ENCODE results near the gene GLTP. TPM values are rescaled to one million over a fixed set of nuclear protein-coding genes. Genes with fewer than 3 reads are reported as not detected.

The GLTP gene
- total and polyA plus RNA-seq, 2 of the 13 experiments (the other 11 are each of a cell fraction or from before 2014, with no cell fraction given), result 10.7 to 12.9 TPM

DNA sequence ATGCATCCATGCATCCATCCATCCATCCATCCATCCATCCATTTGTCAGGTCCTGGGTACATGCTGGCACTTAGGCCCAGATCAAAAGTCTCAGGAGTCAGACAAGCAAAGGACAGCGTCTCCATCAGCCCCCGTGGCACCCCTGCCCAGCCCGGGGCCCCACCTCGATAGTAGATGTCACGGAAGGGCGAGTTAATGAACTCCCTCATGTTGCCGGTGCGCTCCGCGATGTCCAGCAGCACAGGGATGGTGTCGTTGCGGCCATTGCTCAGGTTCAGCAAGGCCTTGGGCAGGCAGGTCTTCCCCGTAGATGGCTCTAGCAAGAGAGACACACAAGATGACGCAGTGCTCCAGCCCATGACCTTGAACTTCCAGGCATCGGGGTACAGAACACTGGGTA is 77.5 kb downstream of the GLTP start:
- in situ Hi-C loops (cut with HindIII; ENCODE audit: extremely low pct_ligation_motif_present, low pct_unique_long_range_greater_than_20kb) (loop anchor here (5.0 kb wide), 1 partner anchor 39 kb away; no protein-coding TSS in a partner anchor), intact Hi-C loops (cut with micrococcal nuclease; ENCODE audit: unreplicated experiment) (no loop called here)
- CTCF ChIA-PET (ENCODE audit: low intra/inter-chr PET ratio, low total read pairs), result interaction anchor here (4.3 kb wide), 1 partner anchor 42 kb away, joined by 61 read pairs; no protein-coding TSS in a partner anchor
- H3K36me3 ChIP-seq (replicated peaks in 1 of 2; ENCODE audit: control insufficient read depth in 1 of 2, insufficient read depth in 2 of 2, low read length in 2 of 2), result no peaks in the 10 kb centered on the region
- no peak for ATAC-seq
- H3K79me2 ChIP-seq (ENCODE audit: insufficient read depth, low read length), result no peaks in the 10 kb centered on the region
- H3K9me3 ChIP-seq (ENCODE audit: low read length), result no peaks in the 10 kb centered on the region
- 0 out of 2 replicates have a peak, but pooled peaks cover 3% of the 10 kb centered on the region for H4K20me1 ChIP-seq (ENCODE audit: insufficient read depth, low read length)
- FAIRE-seq, result no peak
- no peak overlapping the region for H3K27ac ChIP-seq (ENCODE audit: extremely low read length, insufficient read depth, low read length)
- H3K4me1 ChIP-seq (ENCODE audit: insufficient read depth, low read length), result peaks cover 5% of the 10 kb centered on the region; the same call in 1 of the 2 replicates
- H3K9ac ChIP-seq (ENCODE audit: insufficient read depth, low read depth, low read length), result no peak overlapping the region
- no peak overlapping the region for H3K4me2 ChIP-seq (ENCODE audit: low read depth, low read length)
- WGBS (ENCODE audit: low lambda C conversion rate), result 71% methylated on average over 10 of the region's 15 CpGs
- POLR2A ChIA-PET, result no interaction called here
- BruUV-seq (replicated peaks), result no TSS peak
- no peaks in the 10 kb centered on the region for H3K27me3 ChIP-seq (ENCODE audit: control insufficient read depth in 1 of 2, insufficient read depth in 2 of 2, low read length in 2 of 2)
- no peak overlapping the region for H2AFZ ChIP-seq (ENCODE audit: low read length)
- no peak overlapping the region for H3K4me3 ChIP-seq (replicated peaks in 1 of 3; ENCODE audit: insufficient read depth in 1 of 3, low read depth in 2 of 3, low read length in 3 of 3)
- DNase-seq (ENCODE audit: low spot score), result no peak
- TF ChIP-seq KDM5B (CRISPR knock-in tag; IDR thresholded peaks at IDR 0.05; ENCODE audit: borderline replicate concordance), result no peak
- TF ChIP-seq, protein P1, sequence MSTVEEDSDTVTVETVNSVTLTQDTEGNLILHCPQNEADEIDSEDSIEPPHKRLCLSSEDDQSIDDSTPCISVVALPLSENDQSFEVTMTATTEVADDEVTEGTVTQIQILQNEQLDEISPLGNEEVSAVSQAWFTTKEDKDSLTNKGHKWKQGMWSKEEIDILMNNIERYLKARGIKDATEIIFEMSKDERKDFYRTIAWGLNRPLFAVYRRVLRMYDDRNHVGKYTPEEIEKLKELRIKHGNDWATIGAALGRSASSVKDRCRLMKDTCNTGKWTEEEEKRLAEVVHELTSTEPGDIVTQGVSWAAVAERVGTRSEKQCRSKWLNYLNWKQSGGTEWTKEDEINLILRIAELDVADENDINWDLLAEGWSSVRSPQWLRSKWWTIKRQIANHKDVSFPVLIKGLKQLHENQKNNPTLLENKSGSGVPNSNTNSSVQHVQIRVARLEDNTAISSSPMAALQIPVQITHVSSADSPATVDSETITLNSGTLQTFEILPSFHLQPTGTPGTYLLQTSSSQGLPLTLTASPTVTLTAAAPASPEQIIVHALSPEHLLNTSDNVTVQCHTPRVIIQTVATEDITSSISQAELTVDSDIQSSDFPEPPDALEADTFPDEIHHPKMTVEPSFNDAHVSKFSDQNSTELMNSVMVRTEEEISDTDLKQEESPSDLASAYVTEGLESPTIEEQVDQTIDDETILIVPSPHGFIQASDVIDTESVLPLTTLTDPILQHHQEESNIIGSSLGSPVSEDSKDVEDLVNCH (CRISPR knock-in tag; IDR thresholded peaks at IDR 0.05), result no peak
- TF ChIP-seq, protein P2, sequence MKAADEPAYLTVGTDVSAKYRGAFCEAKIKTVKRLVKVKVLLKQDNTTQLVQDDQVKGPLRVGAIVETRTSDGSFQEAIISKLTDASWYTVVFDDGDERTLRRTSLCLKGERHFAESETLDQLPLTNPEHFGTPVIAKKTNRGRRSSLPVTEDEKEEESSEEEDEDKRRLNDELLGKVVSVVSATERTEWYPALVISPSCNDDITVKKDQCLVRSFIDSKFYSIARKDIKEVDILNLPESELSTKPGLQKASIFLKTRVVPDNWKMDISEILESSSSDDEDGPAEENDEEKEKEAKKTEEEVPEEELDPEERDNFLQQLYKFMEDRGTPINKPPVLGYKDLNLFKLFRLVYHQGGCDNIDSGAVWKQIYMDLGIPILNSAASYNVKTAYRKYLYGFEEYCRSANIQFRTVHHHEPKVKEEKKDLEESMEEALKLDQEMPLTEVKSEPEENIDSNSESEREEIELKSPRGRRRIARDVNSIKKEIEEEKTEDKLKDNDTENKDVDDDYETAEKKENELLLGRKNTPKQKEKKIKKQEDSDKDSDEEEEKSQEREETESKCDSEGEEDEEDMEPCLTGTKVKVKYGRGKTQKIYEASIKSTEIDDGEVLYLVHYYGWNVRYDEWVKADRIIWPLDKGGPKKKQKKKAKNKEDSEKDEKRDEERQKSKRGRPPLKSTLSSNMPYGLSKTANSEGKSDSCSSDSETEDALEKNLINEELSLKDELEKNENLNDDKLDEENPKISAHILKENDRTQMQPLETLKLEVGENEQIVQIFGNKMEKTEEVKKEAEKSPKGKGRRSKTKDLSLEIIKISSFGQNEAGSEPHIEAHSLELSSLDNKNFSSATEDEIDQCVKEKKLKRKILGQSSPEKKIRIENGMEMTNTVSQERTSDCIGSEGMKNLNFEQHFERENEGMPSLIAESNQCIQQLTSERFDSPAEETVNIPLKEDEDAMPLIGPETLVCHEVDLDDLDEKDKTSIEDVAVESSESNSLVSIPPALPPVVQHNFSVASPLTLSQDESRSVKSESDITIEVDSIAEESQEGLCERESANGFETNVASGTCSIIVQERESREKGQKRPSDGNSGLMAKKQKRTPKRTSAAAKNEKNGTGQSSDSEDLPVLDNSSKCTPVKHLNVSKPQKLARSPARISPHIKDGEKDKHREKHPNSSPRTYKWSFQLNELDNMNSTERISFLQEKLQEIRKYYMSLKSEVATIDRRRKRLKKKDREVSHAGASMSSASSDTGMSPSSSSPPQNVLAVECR (CRISPR knock-in tag; IDR thresholded peaks at IDR 0.05; ENCODE audit: borderline replicate concordance), result no peak
- TF ChIP-seq DMAP1 (CRISPR knock-in tag; IDR thresholded peaks at IDR 0.05), result no peak
- TF ChIP-seq, protein P3, sequence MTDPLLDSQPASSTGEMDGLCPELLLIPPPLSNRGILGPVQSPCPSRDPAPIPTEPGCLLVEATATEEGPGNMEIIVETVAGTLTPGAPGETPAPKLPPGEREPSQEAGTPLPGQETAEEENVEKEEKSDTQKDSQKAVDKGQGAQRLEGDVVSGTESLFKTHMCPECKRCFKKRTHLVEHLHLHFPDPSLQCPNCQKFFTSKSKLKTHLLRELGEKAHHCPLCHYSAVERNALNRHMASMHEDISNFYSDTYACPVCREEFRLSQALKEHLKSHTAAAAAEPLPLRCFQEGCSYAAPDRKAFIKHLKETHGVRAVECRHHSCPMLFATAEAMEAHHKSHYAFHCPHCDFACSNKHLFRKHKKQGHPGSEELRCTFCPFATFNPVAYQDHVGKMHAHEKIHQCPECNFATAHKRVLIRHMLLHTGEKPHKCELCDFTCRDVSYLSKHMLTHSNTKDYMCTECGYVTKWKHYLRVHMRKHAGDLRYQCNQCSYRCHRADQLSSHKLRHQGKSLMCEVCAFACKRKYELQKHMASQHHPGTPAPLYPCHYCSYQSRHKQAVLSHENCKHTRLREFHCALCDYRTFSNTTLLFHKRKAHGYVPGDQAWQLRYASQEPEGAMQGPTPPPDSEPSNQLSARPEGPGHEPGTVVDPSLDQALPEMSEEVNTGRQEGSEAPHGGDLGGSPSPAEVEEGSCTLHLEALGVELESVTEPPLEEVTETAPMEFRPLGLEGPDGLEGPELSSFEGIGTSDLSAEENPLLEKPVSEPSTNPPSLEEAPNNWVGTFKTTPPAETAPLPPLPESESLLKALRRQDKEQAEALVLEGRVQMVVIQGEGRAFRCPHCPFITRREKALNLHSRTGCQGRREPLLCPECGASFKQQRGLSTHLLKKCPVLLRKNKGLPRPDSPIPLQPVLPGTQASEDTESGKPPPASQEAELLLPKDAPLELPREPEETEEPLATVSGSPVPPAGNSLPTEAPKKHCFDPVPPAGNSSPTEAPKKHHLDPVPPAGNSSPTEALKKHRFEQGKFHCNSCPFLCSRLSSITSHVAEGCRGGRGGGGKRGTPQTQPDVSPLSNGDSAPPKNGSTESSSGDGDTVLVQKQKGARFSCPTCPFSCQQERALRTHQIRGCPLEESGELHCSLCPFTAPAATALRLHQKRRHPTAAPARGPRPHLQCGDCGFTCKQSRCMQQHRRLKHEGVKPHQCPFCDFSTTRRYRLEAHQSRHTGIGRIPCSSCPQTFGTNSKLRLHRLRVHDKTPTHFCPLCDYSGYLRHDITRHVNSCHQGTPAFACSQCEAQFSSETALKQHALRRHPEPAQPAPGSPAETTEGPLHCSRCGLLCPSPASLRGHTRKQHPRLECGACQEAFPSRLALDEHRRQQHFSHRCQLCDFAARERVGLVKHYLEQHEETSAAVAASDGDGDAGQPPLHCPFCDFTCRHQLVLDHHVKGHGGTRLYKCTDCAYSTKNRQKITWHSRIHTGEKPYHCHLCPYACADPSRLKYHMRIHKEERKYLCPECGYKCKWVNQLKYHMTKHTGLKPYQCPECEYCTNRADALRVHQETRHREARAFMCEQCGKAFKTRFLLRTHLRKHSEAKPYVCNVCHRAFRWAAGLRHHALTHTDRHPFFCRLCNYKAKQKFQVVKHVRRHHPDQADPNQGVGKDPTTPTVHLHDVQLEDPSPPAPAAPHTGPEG (CRISPR knock-in tag; IDR thresholded peaks at IDR 0.05), result no peak
- TF ChIP-seq STAG1 (CRISPR knock-in tag; IDR thresholded peaks at IDR 0.05), result no peak
- TF ChIP-seq, protein P4, sequence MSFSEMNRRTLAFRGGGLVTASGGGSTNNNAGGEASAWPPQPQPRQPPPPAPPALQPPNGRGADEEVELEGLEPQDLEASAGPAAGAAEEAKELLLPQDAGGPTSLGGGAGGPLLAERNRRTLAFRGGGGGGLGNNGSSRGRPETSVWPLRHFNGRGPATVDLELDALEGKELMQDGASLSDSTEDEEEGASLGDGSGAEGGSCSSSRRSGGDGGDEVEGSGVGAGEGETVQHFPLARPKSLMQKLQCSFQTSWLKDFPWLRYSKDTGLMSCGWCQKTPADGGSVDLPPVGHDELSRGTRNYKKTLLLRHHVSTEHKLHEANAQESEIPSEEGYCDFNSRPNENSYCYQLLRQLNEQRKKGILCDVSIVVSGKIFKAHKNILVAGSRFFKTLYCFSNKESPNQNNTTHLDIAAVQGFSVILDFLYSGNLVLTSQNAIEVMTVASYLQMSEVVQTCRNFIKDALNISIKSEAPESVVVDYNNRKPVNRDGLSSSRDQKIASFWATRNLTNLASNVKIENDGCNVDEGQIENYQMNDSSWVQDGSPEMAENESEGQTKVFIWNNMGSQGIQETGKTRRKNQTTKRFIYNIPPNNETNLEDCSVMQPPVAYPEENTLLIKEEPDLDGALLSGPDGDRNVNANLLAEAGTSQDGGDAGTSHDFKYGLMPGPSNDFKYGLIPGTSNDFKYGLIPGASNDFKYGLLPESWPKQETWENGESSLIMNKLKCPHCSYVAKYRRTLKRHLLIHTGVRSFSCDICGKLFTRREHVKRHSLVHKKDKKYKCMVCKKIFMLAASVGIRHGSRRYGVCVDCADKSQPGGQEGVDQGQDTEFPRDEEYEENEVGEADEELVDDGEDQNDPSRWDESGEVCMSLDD (CRISPR knock-in tag; IDR thresholded peaks at IDR 0.05; ENCODE audit: borderline replicate concordance), result no peak
- no peak for TF ChIP-seq REXO4 (CRISPR knock-in tag; IDR thresholded peaks at IDR 0.05; ENCODE audit: borderline replicate concordance)
- no peak for TF ChIP-seq U2AF1 (optimal IDR thresholded peaks at IDR 0.05; ENCODE audit: low read depth, low read length)
